Neural cell (in vitro differentiated cells): Measurements from ENCODE around the gene OXNAD1.

ENCODE experiments used
- RAD21 ChIP-seq: fragments of 450-650 bp; conservative IDR thresholded peaks from 2 replicates; pipeline ENCODE4 v1.6.1; 2014; ENCODE audit warnings: antibody characterized with exemption, mild to moderate bottlenecking, moderate library complexity
- REST ChIP-seq: IDR thresholded peaks from 2 replicates; pipeline ENCODE4 v1.6.1; 2012; ENCODE audit warnings: borderline replicate concordance
- SMC3 ChIP-seq: fragments of 450-650 bp; conservative IDR thresholded peaks from 2 replicates; pipeline ENCODE4 v1.6.1; 2014; ENCODE audit warnings: antibody characterized with exemption, mild to moderate bottlenecking, moderate library complexity; ENCODE audit not compliant: poor library complexity

GRCh38 chr3:16247282-16248061 lies 17.5 kb upstream of the OXNAD1 start:
- no peak for TF ChIP-seq REST
- peak; percentile 96 for TF ChIP-seq RAD21
- peak; percentile 98 for TF ChIP-seq SMC3
